Measurements from ENCODE around the gene MYO1B. TPM values are rescaled to one million over a fixed set of nuclear protein-coding genes. Genes with fewer than 3 reads are reported as not detected.

Gene MYO1B
- polyA plus RNA-seq, 1 experiment = 87.2 TPM

DNA sequence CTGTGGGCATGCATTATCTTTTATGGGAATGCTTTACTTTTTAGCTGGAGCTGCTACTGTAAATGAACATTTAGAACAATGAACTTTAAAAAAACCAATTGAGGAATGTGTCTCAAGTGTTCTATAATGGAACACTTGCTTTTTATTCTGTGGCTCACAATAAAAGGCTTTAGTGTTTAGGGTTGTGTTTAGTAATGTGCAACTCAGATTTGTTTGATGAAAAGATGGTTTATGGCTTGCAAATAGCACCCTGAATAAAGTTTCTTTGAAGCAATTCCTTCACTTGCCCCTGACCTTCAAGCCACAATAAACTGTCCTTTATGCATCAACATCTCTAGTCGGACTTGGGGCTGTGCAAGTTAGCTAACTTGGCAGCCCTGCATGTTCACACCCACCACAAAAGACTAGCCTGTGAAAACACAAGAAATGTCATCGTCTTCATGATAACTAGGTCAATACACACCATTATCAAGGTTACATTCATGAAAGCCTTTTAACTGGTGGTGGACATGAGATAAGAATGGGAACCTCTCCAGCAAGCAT lies 98.7 kb downstream of the MYO1B start:
- no peak for DNase-seq (ENCODE audit: low read depth)
- no peak overlapping the region for H3K4me3 ChIP-seq (ENCODE audit: low read depth, low read length)
- H3K36me3 ChIP-seq (ENCODE audit: control insufficient read depth, insufficient read depth, low read length) = peaks cover 8% of the 10 kb centered on the region; the same call in 1 of the 2 replicates
- TF ChIP-seq, protein P1, sequence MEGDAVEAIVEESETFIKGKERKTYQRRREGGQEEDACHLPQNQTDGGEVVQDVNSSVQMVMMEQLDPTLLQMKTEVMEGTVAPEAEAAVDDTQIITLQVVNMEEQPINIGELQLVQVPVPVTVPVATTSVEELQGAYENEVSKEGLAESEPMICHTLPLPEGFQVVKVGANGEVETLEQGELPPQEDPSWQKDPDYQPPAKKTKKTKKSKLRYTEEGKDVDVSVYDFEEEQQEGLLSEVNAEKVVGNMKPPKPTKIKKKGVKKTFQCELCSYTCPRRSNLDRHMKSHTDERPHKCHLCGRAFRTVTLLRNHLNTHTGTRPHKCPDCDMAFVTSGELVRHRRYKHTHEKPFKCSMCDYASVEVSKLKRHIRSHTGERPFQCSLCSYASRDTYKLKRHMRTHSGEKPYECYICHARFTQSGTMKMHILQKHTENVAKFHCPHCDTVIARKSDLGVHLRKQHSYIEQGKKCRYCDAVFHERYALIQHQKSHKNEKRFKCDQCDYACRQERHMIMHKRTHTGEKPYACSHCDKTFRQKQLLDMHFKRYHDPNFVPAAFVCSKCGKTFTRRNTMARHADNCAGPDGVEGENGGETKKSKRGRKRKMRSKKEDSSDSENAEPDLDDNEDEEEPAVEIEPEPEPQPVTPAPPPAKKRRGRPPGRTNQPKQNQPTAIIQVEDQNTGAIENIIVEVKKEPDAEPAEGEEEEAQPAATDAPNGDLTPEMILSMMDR (IDR thresholded peaks at IDR 0.05; ENCODE audit: insufficient read depth, low read depth, low read length) = no peak
- CTCF ChIA-PET = interaction anchor here (0.8 kb wide), 1 partner anchor 30 kb away, joined by 4 read pairs; no protein-coding TSS in a partner anchor
- POLR2A ChIA-PET = no interaction called here
- no peaks in the 10 kb centered on the region for H3K27me3 ChIP-seq (ENCODE audit: control insufficient read depth, insufficient read depth, low read length)

DNA sequence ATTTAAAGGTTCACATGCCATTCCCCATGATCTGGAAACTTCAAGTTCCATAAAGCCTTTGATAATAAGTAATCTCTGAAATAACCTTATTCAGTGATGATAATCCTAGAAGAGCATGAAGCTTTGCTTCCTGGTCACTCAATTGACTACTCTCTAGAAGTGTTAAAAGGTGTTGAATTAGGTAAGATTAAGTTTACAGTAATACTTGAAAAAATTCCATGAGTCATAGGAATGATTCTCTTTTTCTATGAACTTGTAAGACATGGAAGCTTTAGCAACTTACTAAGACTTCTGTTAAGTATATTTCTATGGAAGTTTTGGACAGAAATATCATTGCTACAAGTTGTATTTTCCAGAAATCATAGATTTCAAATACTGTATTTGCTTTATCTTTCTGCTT lies 100.6 kb downstream of the MYO1B start:
- CTCF ChIA-PET = interaction anchor here (1.2 to 1.4 kb wide), 3 partner anchors 29 to 156 kb away, joined by 3 to 5 read pairs (median 4); no protein-coding TSS in a partner anchor
- no peak for DNase-seq (ENCODE audit: low read depth)
- Histone ChIP-seq H3K4me3 (ENCODE audit: low read depth, low read length) (no peak overlapping the region), H3K36me3 (ENCODE audit: control insufficient read depth, insufficient read depth, low read length) (peaks cover 8% of the 10 kb centered on the region; the same call in 1 of the 2 replicates), H3K27me3 (ENCODE audit: control insufficient read depth, insufficient read depth, low read length) (no peaks in the 10 kb centered on the region)
- TF ChIP-seq, protein P1 (IDR thresholded peaks at IDR 0.05; ENCODE audit: insufficient read depth, low read depth, low read length) = no peak
- POLR2A ChIA-PET = no interaction called here

DNA sequence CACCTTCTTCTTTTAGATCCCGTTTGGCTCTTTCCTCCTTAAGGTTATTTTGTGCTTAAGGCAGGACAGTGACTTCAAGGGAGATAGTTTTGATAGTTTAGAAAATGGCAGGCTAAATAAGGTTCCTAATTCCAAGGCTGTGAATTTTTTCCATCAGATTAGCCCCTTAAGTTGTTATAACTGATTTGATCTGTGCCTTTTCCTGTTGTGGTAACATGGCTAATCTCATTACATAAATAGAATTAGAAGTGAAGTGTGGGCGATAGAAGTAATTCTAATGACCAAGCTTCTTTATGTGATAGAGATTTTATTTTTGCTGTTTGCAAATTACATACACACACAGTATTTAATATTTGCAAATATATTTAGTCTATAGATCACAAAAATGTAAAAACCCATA lies 102.0 kb downstream of the MYO1B start:
- ChIA-PET POLR2A (no interaction called here), CTCF (interaction anchor here (1.2 kb wide), 1 partner anchor 154 kb away, joined by 3 read pairs; no protein-coding TSS in a partner anchor)
- H3K27me3 ChIP-seq (ENCODE audit: control insufficient read depth, insufficient read depth, low read length) = no peaks in the 10 kb centered on the region
- no peak overlapping the region for H3K4me3 ChIP-seq (ENCODE audit: low read depth, low read length)
- peaks cover 6% of the 10 kb centered on the region; the same call in 1 of the 2 replicates for H3K36me3 ChIP-seq (ENCODE audit: control insufficient read depth, insufficient read depth, low read length)
- TF ChIP-seq, protein P1 (IDR thresholded peaks at IDR 0.05; ENCODE audit: insufficient read depth, low read depth, low read length) = no peak
- DNase-seq (ENCODE audit: low read depth) = no peak

DNA sequence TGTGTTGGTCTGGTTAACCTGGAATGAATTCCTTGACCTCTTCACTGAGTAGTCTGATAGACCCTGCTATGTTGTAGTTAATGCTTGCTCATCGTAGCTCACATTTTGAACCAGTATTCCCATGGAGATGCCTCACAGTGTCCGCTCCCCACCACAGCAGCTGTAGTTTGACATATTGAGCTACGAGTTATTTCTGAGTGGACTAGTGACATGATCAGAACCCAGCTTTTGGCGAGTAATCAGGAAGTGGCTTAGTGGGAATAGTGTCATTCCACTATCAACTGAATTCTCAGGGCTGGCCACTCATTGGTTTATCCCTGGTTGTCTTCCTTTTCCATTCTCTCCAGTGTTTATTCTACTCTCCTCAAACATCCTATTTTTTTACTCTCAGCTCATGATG lies 102.7 kb downstream of the MYO1B start:
- POLR2A ChIA-PET = no interaction called here
- no peak for DNase-seq (ENCODE audit: low read depth)
- H3K27me3 ChIP-seq (ENCODE audit: control insufficient read depth, insufficient read depth, low read length) = no peaks in the 10 kb centered on the region
- H3K36me3 ChIP-seq (ENCODE audit: control insufficient read depth, insufficient read depth, low read length) = peaks cover 6% of the 10 kb centered on the region; the same call in 1 of the 2 replicates
- CTCF ChIA-PET = interaction anchor here (1.1 to 1.2 kb wide), 2 partner anchors 23 to 153 kb away, joined by 3 read pairs; no protein-coding TSS in a partner anchor
- TF ChIP-seq, protein P1 (IDR thresholded peaks at IDR 0.05; ENCODE audit: insufficient read depth, low read depth, low read length) = no peak
- no peak overlapping the region for H3K4me3 ChIP-seq (ENCODE audit: low read depth, low read length)

DNA sequence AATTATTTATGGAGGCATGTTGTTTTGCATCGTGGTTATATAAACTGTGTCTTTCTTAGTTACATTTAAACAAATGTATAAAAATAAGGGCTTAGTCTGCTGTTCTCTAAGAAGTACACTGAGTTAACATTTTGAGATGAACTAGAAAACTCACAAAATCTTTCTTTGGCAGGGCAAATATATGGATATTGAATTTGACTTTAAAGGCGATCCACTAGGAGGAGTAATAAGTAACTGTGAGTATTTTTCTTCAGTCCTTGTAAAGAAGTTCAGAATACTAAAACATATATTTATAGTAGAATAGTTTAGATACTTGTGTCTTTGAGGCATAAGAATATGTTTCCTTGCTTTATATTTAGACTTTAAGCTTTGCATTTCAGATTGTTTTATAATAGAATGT lies 104.8 kb downstream of the MYO1B start:
- H3K4me3 ChIP-seq (ENCODE audit: low read depth, low read length) = no peak overlapping the region
- ChIA-PET CTCF (interaction anchor here (0.7 kb wide), 1 partner anchor 11 kb away, joined by 3 read pairs; no protein-coding TSS in a partner anchor), POLR2A (no interaction called here)
- H3K36me3 ChIP-seq (ENCODE audit: control insufficient read depth, insufficient read depth, low read length) = peaks cover 8% of the 10 kb centered on the region
- no peak for DNase-seq (ENCODE audit: low read depth)
- H3K27me3 ChIP-seq (ENCODE audit: control insufficient read depth, insufficient read depth, low read length) = no peaks in the 10 kb centered on the region
- TF ChIP-seq, protein P1 (IDR thresholded peaks at IDR 0.05; ENCODE audit: insufficient read depth, low read depth, low read length) = no peak

Data from BJ (cell line).